Right renal pelvis (tissue), 4 donors: ENCODE results near the gene ISOC1. TPM values are rescaled to one million over a fixed set of nuclear protein-coding genes. Genes with fewer than 3 reads are reported as not detected.

Experiments used
- DNase-seq, 4 donors: peaks; one replicate each; pipeline ENCODE4 v3.0.0-alpha.2; 2013; ENCODE audit warnings: low read depth in 4 of 4, low spot score in 3 of 4, missing footprints in 1 of 4
- polyA plus RNA-seq, 4 donors: library from polyadenylated mRNA; unstranded; fragments of 120-200 nt; gene quantifications; one replicate each; pipeline ENCODE4 v1.2.1, GENCODE V29; 2013; ENCODE audit not compliant: insufficient read length in 4 of 4

Gene ISOC1
- polyA plus RNA-seq, 4 donors: 47.5 to 53.4 (median 50.5) TPM

DNA sequence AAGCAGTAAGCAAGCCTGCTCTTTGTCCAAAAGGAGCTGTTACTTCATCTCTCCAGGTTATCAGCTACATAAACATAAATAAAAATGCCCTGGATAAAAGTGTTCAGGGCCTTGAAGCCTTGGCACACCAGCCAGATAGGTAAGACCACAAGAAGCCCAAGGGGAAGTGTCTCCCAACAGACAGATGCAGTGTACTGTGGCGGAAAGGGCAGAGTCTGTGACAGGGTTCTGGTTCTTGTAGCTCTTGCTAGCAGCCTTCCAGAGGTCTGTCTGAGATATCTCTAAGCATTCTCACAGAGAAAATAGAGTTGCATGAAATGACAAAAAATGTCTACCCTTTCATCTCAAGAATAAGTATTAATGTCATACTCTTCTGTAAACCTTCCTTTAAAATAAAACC is 30.1 kb downstream of the ISOC1 start:
- DNase-seq: no peak

DNA sequence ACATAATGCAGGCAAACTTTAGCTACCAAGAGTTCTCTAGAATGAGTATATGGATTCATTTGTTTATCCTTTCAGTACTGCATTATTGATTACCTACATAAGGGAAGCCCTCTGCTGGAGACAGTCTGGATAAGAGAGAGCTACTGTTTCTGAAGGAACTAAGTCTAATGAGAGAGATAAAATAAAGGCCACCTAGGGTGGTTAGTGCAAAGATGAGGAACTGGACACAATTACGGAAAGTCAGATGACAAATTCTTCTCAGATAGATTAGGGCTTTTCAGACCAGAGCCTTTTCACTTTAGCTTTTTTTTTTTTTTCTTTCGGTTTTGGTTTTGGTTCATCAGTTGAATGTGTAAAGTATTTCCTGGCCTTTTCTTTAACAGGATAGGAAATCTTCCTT is 31.3 kb downstream of the ISOC1 start:
- DNase-seq: no peak

GRCh38 chr5:129133553-129133952 is 39.0 kb downstream of the ISOC1 start:
- DNase-seq: no peak

DNA sequence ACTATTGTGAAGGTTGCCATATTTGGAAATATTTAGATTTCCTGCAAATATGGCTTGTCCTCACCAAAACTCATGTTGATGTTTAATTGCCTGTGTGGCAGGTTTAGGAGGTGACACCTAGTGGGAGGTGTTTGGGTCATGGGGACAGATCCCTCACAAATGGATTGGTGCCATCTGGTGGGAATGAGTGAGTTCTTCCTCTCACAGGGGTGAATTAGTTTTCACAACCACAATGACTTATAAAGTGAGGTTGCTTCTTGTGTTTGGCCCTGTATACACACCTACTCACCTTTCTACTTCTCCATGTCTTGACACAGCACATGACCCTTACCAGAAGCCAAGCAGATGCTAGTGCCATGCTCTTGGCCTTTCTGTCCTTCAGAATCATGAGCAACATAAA is 41.1 kb downstream of the ISOC1 start:
- DNase-seq: no peak

DNA sequence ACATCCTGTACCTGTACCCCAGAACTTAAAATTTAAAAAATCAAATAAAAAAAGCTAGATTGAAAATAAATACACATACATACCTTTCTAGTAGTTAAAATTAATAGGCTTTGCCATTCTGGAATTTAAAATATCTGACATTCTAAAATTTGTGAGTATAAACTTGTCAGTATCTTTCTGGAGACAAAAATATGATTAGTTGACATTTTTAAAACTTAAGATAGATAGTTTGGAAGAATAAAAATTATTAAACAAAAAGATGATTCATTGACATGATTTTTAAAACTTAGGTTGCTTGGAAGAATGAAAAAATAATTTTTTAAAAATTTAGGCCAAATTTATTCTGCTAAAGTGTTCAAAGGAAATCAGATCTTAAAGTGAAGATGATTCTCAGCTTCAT is 43.1 kb downstream of the ISOC1 start:
- DNase-seq: no peak

GRCh38 chr5:129141078-129141477 is 46.5 kb downstream of the ISOC1 start:
- DNase-seq: no peak

GRCh38 chr5:129141696-129142095 is 47.1 kb downstream of the ISOC1 start:
- DNase-seq: no peak

GRCh38 chr5:129155876-129156275 is 61.3 kb downstream of the ISOC1 start:
- DNase-seq: no peak

DNA sequence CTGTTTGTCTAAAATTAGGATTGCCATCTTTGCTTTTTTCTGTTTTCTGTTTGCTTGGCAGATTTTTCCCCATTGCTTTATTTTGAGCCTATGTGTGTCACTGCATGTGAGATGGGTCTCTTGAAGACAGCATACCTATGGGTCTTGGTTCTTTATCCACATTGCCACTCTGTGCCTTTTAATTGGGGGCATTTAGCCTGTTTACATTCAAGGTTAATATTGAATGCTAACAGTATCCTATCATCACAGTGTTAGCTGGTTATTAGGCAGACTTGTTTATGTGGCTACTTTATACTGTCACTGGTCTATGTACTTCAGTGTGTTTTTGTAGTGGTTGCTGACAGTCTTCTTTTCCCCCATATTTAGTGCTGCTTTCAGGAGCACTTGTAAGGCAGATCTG is 67.3 kb downstream of the ISOC1 start:
- DNase-seq: no peak

Other genes with a start within 250 kb of the ISOC1 start
- gene SLC27A6, start 129.3 kb upstream of the ISOC1 start, polyA plus RNA-seq: 1 to 10 TPM; 1.0 to 1.8 (median 1.6) TPM